RWPE1 (cell line): ENCODE measurements around the gene TKTL1.

Experiments
- CTCF ChIA-PET: fragments of 350-600 bp; sonication (Branson Sonifier 250); formaldehyde crosslinking; extraction: SDS; loops from one replicate; lab custom pipeline; 2021; lab: Yijun Ruan, JAX
- POLR2A ChIA-PET: fragments of 400-600 bp; formaldehyde crosslinking; extraction: SDS; loops from one replicate; lab custom pipeline; 2020; ENCODE audit warnings: antibody characterized with exemption; ENCODE audit not compliant: low non-redundant PET; lab: Yijun Ruan, JAX
- DNase-seq: peaks from one replicate; pipeline ENCODE4 v3.0.0; 2012; ENCODE audit warnings: low spot score
- H3K27ac ChIP-seq: fragments of 450-650 bp; 2 replicates; pipeline ENCODE4 v1.5.1; 2017
- TF ChIP-seq, protein P1 (sequence below): fragments of 450-650 bp; conservative IDR thresholded peaks from 2 replicates; pipeline ENCODE4 v1.5.1; 2017; ENCODE audit warnings: low read depth, mild to moderate bottlenecking

Gene TKTL1

DNA sequence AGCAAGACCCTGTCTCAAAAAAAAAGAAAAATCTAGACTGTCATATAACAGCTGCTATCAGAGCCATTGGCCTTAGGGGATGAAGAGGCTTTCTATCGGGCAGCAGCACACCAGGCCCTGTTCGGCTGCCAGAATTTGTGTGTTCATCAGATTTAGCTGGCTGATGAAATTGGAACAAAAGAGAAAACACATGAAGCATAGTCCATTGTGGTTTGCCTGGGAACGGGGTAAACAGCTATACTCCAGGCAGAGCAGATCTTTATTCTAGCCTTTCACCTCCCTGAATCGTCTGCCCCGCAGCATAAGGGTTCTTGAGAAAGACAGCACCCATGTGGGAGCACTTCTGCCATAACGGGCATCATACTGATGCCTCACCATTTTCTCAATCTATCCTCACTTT is 11.6 kb downstream of the TKTL1 start:
- POLR2A ChIA-PET, result no interaction called here
- CTCF ChIA-PET, result no interaction called here

DNA sequence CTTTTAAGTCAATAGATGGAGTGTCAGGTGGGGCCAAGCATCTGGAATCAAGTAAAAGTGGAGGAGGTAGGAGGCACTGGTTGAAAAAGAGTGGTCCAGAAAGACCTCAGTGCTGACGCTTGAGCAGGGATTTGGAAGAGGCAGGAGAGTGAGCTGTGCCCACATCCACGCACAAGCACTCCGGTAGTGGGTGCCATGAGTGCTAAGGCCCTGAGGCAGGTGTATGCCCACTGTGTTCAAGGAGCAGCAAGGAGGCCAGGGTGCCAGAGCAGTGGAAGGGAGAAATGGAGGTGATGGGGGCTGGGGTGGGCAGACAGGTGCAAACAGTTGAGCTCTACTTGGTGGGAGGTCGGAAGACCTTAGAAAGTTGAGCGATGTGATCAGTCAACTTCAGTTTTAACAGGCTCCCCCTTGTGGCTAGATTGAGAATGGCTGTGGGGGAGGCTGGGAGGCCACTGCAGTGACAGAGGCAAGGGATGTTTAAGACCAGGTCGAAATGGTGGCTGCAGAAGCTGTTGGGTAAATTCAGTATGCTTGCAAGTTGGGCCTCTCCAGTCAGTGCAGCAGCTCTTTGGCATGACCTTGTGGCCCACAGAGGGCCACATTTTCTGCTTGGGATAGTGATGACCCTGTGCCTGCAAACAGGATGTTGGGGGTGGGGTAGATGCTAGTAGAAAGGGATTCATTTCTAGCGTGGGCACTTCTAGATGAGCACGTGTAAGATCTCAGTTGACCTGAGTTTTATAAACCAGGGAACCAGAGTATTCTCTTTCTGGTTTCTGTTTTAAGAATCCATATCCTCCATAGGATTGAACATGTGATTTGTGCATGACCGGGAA is 12.7 kb downstream of the TKTL1 start:
- TF ChIP-seq, protein P1, sequence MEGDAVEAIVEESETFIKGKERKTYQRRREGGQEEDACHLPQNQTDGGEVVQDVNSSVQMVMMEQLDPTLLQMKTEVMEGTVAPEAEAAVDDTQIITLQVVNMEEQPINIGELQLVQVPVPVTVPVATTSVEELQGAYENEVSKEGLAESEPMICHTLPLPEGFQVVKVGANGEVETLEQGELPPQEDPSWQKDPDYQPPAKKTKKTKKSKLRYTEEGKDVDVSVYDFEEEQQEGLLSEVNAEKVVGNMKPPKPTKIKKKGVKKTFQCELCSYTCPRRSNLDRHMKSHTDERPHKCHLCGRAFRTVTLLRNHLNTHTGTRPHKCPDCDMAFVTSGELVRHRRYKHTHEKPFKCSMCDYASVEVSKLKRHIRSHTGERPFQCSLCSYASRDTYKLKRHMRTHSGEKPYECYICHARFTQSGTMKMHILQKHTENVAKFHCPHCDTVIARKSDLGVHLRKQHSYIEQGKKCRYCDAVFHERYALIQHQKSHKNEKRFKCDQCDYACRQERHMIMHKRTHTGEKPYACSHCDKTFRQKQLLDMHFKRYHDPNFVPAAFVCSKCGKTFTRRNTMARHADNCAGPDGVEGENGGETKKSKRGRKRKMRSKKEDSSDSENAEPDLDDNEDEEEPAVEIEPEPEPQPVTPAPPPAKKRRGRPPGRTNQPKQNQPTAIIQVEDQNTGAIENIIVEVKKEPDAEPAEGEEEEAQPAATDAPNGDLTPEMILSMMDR, result peak; percentile 58
- ChIA-PET POLR2A (no interaction called here), CTCF (interaction anchor here (0.5 to 1.4 kb wide), 4 partner anchors 14 to 172 kb away, joined by 3 to 4 read pairs (median 4); partner anchors contain the start of gene TEX28)
- H3K27ac ChIP-seq, result no peak overlapping the region
- peak; percentile 27 for DNase-seq

More for the DNA sequence above, 11.6 kb downstream of the TKTL1 start:
- H3K27ac ChIP-seq, result no peak overlapping the region
- TF ChIP-seq, protein P1, result no peak
- no peak for DNase-seq

DNA sequence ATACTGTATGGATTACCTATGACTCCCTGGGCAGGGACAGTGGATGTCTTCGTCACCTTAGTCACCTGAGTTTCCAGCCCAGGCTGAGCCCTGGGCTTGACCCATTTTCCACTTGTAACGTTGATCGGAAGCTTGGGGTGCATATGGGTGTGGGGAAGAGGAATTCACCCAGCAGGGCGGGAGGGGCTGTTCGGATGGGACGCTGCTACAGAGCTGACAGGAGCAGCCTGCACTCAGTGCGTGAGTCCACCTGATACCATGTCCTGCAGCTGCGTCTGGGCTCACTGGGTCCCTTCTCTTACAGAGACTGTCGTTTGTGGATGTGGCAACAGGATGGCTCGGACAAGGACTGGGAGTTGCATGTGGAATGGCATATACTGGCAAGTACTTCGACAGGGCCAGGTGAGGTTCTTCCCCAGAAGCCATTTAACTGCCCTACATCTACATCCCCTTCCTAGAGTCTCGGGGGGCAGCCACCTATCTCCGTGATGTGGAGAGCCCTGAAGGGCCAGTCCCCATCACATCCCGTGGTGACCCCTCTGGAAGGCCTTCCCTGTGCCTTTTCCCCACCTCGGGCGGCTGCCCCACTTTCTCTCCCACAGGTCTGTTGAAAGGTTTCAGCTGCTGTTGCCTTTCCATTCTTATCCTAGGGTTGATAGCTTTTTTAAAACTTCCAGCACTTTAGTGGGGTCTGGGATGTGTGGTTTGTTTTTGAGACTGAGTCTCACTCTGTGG is 13.6 kb downstream of the TKTL1 start:
- DNase-seq, result no peak
- TF ChIP-seq, protein P1, result no peak
- POLR2A ChIA-PET, result no interaction called here
- no peak overlapping the region for H3K27ac ChIP-seq
- CTCF ChIA-PET, result interaction anchor here (1.4 kb wide), 1 partner anchor 64 kb away, joined by 4 read pairs; no protein-coding TSS in a partner anchor

DNA sequence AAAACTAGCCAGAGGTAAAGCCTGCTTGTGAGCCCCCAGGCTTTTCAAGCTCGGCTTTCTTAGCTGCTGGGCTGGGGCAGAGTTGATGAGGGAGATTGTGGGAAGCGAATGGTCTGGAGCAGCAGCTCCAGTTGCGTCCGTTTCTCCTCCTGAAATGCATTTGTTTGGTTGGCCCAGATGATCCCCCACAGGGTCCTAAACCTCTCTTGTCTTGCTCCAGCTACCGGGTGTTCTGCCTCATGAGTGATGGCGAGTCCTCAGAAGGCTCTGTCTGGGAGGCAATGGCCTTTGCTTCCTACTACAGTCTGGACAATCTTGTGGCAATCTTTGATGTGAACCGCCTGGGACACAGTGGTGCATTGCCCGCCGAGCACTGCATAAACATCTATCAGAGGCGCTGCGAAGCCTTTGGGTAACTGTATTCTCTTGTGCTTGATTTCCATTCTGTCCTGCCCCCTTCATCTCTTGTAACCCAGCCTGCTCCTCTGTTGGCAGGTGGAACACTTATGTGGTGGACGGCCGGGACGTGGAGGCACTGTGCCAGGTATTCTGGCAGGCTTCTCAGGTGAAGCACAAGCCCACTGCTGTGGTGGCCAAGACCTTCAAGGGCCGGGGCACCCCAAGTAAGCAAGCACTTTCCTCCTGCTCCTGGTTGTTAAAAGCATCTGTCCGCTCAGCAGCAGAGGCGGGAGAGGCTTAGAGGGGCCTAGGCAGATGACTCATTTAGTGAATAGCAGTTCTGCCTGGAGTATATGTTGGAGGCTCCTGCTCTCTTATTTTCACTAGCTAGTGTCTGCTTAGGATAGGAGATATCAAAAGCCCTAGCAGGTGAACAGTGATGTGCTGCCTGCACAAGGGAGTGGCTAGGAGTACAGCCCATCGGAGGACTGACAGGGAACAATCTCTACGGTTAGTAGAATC is 15.3 kb downstream of the TKTL1 start:
- no peak overlapping the region for H3K27ac ChIP-seq
- TF ChIP-seq, protein P1, result no peak
- DNase-seq, result no peak
- ChIA-PET POLR2A (no interaction called here), CTCF (no interaction called here)

DNA sequence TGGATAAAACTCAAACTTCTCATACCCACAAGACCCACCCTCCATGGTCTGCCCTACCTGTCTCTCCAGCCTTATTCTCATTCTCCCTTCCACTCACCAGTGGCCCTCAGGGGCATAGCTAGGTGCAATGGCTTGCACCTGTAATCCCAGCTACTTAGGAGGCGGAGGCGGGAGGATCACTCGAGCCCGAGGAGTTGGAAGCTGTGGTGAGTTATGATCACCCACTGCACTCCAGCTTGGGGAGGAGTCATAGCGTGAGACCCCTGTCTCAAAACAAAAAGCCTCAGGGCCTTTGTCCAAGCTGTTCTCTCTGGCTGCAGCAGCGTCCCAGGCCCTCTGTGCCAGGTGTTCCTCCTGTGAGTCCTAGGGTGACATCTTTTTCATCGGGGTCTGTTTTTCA is 16.5 kb downstream of the TKTL1 start:
- POLR2A ChIA-PET, result no interaction called here
- H3K27ac ChIP-seq, result no peak overlapping the region
- TF ChIP-seq, protein P1, result no peak
- CTCF ChIA-PET, result no interaction called here
- no peak for DNase-seq

DNA sequence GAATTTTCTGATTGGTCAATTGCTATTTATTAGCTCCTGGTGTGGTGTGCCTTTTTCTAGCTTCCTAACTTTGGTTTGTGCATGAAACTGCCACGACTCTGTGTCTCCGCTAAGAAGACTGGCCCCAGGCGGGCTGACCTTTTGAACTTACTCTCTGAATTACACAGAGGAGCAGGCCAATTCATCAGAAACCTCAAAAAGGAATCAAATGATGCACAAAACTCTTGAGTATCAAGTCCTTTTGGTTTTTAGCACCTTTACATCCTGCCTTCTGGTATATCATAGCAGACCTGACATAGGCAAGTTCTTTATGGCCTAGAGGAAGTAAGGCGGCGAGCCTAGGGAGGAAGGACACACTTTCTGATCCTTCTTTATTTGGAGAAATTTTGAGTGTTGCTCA is 17.6 kb downstream of the TKTL1 start:
- no peak for DNase-seq
- ChIA-PET CTCF (no interaction called here), POLR2A (no interaction called here)
- TF ChIP-seq, protein P1, result no peak
- H3K27ac ChIP-seq, result no peak overlapping the region
